ENCODE measurements around the gene RPP40. TPM values are rescaled to one million over a fixed set of nuclear protein-coding genes. Genes with fewer than 3 reads are reported as not detected.

The RPP40 gene
- total RNA-seq, 4 donors from 2014 or later = 4.4 to 12.1 (median 6.3) TPM

DNA sequence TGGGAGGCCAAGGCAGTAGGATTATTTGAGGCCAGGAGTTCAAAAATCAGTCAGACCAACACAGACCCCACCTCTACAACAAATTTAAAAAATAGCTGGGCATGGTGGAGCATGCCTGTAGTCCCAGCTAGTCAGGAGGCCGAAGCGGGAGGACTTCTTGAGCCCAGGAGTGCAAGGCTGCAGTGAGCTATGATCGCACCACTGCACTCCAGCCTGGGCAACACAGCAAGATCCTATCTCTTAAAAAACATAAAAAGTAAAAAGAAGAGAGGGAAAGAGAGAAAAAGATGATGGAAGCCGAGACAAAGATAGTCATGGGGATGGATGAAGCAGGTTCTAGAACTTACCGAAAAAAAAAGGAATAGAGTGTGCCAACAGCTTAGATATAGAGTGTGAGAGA, 25.8 kb upstream of the RPP40 start:
- Histone ChIP-seq H3K27ac (no peak overlapping the region), H3K27me3 (no peaks in the 10 kb centered on the region), H3K4me3 (no peak overlapping the region), H3K9me3 (no peaks in the 10 kb centered on the region), H3K4me1 (peaks cover 0 to 29% (median 0%) of the 10 kb centered on the region in 3 donors), H3K36me3 (no peaks in the 10 kb centered on the region)
- ATAC-seq = no peak
- 88 to 96% methylated on average over 3 to 5 of the region's 5 CpGs for WGBS, 2 donors (ENCODE audit: low coverage in 1 of 2)
- no peak for TF ChIP-seq EP300 (IDR thresholded peaks at IDR 0.05)
- no peak for TF ChIP-seq POLR2A (IDR thresholded peaks at IDR 0.05)
- TF ChIP-seq, protein P1, sequence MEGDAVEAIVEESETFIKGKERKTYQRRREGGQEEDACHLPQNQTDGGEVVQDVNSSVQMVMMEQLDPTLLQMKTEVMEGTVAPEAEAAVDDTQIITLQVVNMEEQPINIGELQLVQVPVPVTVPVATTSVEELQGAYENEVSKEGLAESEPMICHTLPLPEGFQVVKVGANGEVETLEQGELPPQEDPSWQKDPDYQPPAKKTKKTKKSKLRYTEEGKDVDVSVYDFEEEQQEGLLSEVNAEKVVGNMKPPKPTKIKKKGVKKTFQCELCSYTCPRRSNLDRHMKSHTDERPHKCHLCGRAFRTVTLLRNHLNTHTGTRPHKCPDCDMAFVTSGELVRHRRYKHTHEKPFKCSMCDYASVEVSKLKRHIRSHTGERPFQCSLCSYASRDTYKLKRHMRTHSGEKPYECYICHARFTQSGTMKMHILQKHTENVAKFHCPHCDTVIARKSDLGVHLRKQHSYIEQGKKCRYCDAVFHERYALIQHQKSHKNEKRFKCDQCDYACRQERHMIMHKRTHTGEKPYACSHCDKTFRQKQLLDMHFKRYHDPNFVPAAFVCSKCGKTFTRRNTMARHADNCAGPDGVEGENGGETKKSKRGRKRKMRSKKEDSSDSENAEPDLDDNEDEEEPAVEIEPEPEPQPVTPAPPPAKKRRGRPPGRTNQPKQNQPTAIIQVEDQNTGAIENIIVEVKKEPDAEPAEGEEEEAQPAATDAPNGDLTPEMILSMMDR (IDR thresholded peaks at IDR 0.05) = no peak
- no peak for TF ChIP-seq POLR2AphosphoS5 (IDR thresholded peaks at IDR 0.05)

DNA sequence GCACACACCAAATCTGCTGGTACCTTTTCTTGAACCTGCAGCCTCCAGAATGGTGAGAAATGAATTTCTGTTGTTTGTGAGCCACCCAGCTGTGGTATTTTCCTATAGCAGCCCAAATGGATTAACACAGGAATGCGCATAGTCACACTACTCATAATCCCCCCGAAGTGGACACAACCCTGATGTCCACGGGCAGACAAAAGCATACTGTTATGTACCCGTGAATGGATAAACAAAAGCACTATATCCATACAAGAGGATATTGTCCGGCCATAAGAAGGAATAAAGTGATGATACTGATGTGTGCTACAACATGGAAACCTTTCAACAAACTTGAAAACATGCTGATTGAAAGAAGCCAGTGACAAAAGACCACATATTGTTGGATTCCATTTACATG, 25.1 kb upstream of the RPP40 start:
- Histone ChIP-seq H3K27ac (no peak overlapping the region), H3K36me3 (no peaks in the 10 kb centered on the region), H3K27me3 (no peaks in the 10 kb centered on the region), H3K4me1 (peaks cover 0 to 29% (median 0%) of the 10 kb centered on the region in 3 donors), H3K4me3 (no peak overlapping the region), H3K9me3 (no peaks in the 10 kb centered on the region)
- TF ChIP-seq POLR2A (IDR thresholded peaks at IDR 0.05) (no peak), POLR2AphosphoS5 (IDR thresholded peaks at IDR 0.05) (no peak), EP300 (IDR thresholded peaks at IDR 0.05) (no peak)
- TF ChIP-seq, protein P1 (IDR thresholded peaks at IDR 0.05) = no peak
- 66% methylated on average over 4 of the region's 5 CpGs; no CpG with 5 or more reads in 1 of the 2 donors for WGBS, 2 donors (ENCODE audit: low coverage in 1 of 2)
- no peak for ATAC-seq

DNA sequence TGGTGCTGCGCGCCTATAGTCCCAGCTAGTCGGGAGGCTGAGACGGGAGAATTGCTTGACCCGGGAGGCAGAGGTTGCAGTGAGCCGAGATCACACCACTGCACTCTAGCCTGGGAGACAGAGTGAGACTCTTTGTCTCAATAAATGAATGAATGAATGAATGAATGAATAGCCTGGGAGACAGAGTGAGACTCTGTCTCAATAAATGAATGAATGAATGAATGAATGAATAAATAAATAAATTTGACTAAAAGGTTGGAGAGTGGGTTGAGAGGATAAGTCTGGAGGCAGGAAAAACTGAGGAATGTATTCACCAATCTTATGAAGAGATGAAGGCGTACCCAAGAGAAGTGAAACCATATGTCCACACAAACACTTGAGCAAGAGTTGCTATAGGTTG, 24.5 kb upstream of the RPP40 start:
- Histone ChIP-seq H3K9me3 (no peaks in the 10 kb centered on the region), H3K27ac (no peak overlapping the region), H3K27me3 (no peaks in the 10 kb centered on the region), H3K36me3 (no peaks in the 10 kb centered on the region), H3K4me3 (no peak overlapping the region), H3K4me1 (peaks cover 0 to 29% (median 0%) of the 10 kb centered on the region in 3 donors)
- WGBS, 2 donors (ENCODE audit: low coverage in 1 of 2) = 99 to 100% methylated on average over 1 to 7 of the region's 7 CpGs
- no peak for TF ChIP-seq POLR2AphosphoS5 (IDR thresholded peaks at IDR 0.05)
- TF ChIP-seq, protein P1 (IDR thresholded peaks at IDR 0.05) = no peak
- no peak for TF ChIP-seq POLR2A (IDR thresholded peaks at IDR 0.05)
- no peak for TF ChIP-seq EP300 (IDR thresholded peaks at IDR 0.05)
- ATAC-seq = no peak

DNA sequence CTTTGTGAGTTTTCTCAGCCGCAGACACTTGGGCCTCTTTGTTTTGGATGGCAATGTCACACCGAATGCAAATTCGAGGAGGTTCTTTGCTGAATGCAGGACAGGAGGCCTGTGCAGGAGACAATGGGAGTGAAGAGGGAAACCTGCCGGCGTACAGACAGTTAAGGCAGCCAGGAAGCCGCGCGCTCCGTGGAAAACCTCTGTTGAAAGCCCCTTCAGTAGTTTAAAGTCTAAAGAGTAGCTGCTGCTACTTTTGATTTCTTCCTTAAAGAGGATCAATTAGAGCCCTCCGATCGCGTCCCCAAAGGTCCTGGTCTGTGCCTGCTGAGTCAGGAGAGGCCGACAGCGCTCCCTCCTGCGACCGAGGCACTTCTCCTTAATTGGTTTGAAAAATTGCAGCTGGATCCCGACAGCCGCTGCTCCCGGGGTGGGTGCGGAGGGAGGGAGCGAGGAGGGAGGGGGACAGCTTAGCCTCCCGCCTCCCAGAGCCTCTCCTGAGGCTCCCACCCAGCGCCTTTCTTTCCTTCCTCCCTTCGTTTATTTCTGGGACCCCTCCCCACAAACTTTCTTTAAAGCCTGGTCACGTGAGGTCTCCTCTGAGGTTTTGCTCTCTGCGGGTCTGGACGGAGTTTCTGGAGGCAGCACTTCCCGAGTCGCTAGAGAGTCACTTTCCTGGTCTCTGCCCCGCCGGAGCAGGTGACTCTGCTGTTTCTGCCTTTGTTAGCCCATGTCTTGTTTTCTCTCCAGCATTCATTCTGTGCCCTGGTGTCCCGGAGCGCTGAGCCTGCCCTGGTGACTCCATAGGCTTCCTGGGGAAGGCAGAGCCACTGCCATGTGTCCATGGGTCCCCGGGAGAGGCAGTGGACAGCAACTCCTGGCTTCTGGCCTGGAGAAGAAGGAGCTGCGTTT, 22.3 kb upstream of the RPP40 start:
- Histone ChIP-seq H3K9me3 (no peaks in the 10 kb centered on the region), H3K27ac (peak overlapping the region; percentile 83 to 89 (median 85)), H3K4me1 (peaks cover 0 to 29% (median 0%) of the 10 kb centered on the region in 3 donors), H3K4me3 (peak overlapping the region; percentile 61 to 67), H3K27me3 (no peaks in the 10 kb centered on the region), H3K36me3 (no peaks in the 10 kb centered on the region)
- 0 to 1% methylated on average over 25 to 35 of the region's 35 CpGs for WGBS, 2 donors (ENCODE audit: low coverage in 1 of 2)
- TF ChIP-seq POLR2AphosphoS5 (IDR thresholded peaks at IDR 0.05) (peak; percentile 79), POLR2A (IDR thresholded peaks at IDR 0.05) (peak in 1 of 2 donors; percentile 18), EP300 (IDR thresholded peaks at IDR 0.05) (no peak)
- TF ChIP-seq, protein P1 (IDR thresholded peaks at IDR 0.05) = peak in 3 of 4 experiments; percentile 17 to 32 (median 17)
- ATAC-seq = peak; percentile 92
